Measurements from ENCODE around the gene GDF7. TPM values are rescaled to one million over a fixed set of nuclear protein-coding genes. Genes with fewer than 3 reads are reported as not detected.
A peak's percentile ranks its signal among the peaks of the same experiment; 100 is the strongest.

GDF7 gene
- total RNA-seq, 1 experiment from 2014 or later = 0.04 TPM

GRCh38 chr2:20667531-20668401 is 822 bp downstream of the GDF7 start:
- DNase-seq = no peak
- Histone ChIP-seq H3K9ac (ENCODE audit: extremely low read depth, insufficient read length, low read length) (no peak overlapping the region), H3K23ac (ENCODE audit: insufficient read length, low read depth, low read length) (no peak overlapping the region), H3K56ac (ENCODE audit: insufficient read length, low read depth, low read length) (no peak overlapping the region), H3K18ac (ENCODE audit: insufficient read length, low read depth, low read length) (no peak overlapping the region), H2BK20ac (ENCODE audit: low read depth, low read length, poor library complexity, severe bottlenecking) (no peak overlapping the region), H3K79me1 (ENCODE audit: insufficient read depth, low read depth, low read length, poor library complexity, severe bottlenecking) (no peaks in the 10 kb centered on the region), H3K4me2 (ENCODE audit: insufficient read depth, insufficient read length, low read length) (peak overlapping the region; percentile 41), H4K8ac (replicated peaks; ENCODE audit: insufficient read length, low read depth, low read length) (no peak overlapping the region), H3K9me3 (ENCODE audit: control insufficient read depth, low read depth, low read length) (no peaks in the 10 kb centered on the region), H3K27ac (ENCODE audit: insufficient read length, low read depth, low read length) (no peak overlapping the region), H3T11ph (ENCODE audit: low read length) (no peak overlapping the region), H3K79me2 (ENCODE audit: insufficient read depth, low read length) (no peaks in the 10 kb centered on the region), H4K91ac (ENCODE audit: insufficient read length, low read depth, low read length) (no peak overlapping the region), H3K27me3 (ENCODE audit: insufficient read depth, low read length) (peaks cover 92% of the 10 kb centered on the region), H3K4me1 (ENCODE audit: insufficient read depth, low read length) (peaks cover 3% of the 10 kb centered on the region; the same call in 1 of the 2 replicates), H2AFZ (ENCODE audit: low read length) (no peak overlapping the region), H3K23me2 (ENCODE audit: insufficient read length, low read depth, low read length, poor library complexity, severe bottlenecking) (peaks cover 18% of the 10 kb centered on the region), H3K14ac (ENCODE audit: insufficient read depth, low read length) (no peak overlapping the region), H2BK120ac (ENCODE audit: low read depth, low read length, poor library complexity, severe bottlenecking) (no peak overlapping the region), H4K5ac (ENCODE audit: insufficient read length, low read depth, low read length) (no peak overlapping the region), H2BK12ac (ENCODE audit: insufficient read length, low read depth, low read length) (no peak overlapping the region), H2BK5ac (ENCODE audit: insufficient read length, low read length) (no peak overlapping the region), H4K20me1 (ENCODE audit: control insufficient read depth, insufficient read depth, insufficient read length) (no peaks in the 10 kb centered on the region), H3K4ac (ENCODE audit: low read depth, low read length) (no peak overlapping the region), H2AK5ac (ENCODE audit: insufficient read length, low read length) (no peak overlapping the region), H2BK15ac (ENCODE audit: low read depth, low read length) (no peak overlapping the region)
- H3K4me3 Mint-ChIP-seq = peak overlapping the region; percentile 44 to 71
- peaks cover 21 to 58% of the 10 kb centered on the region in 2 experiments for H3K4me1 Mint-ChIP-seq
- H3K27me3 Mint-ChIP-seq (ENCODE audit: low read depth) = peaks cover 96% of the 10 kb centered on the region
- H3K36me3 Mint-ChIP-seq (ENCODE audit: insufficient read depth in 1 of 3, low read depth in 3 of 3) = peaks cover 0 to 2% (median 0%) of the 10 kb centered on the region in 3 experiments; a peak in 1 of 7 replicates
- peaks cover 2 to 3% of the 10 kb centered on the region in 2 experiments; a peak in 2 of 5 replicates for H3K9me3 Mint-ChIP-seq
- TF ChIP-seq CTCF (conservative IDR thresholded peaks at IDR 0.05) = no peak
- peak overlapping the region in 1 of 3 experiments; percentile 70; a peak in 2 of 7 replicates for H3K27ac Mint-ChIP-seq
- WGBS (ENCODE audit: extremely low coverage, insufficient read length, low lambda C conversion rate) = no CpG with 5 or more reads among the region's 39 CpGs

Measured in H9 (cell line).